ENCODE data around the gene POTEF.
A peak's percentile ranks its signal among the peaks of the same experiment; 100 is the strongest.
"Not testable (repeated sequence)": the region's sequence is repeated elsewhere in the genome, so short reads cannot be mapped to it uniquely, and the experiment has no call there.

POTEF gene

DNA sequence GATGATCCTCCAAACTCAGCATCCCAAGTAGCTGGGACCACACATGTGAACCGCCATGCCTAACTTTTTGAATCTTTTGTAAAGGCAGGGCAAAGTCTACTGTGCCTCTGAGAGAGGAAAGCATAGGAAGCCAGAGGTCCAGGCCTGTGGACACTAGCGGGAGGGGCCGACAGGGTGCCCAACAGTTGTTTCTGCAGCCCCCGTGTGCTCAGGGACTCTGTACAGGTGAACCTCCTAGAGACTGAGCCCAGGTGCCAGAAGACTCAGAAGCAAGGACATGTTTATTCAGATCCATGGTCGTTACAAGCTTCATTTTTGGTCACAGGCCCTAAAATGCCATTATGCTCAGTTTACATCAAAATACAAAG is 22.1 kb upstream of the POTEF start:
- not testable (repeated sequence) for H3K4me3 ChIP-seq (ENCODE audit: low read depth, low read length); H3K9ac ChIP-seq (ENCODE audit: low read depth, low read length); H3K9me3 ChIP-seq (ENCODE audit: control insufficient read depth, insufficient read depth, low read length); H3K27me3 ChIP-seq (ENCODE audit: control insufficient read depth, insufficient read depth, low read length); H3K4me1 ChIP-seq (ENCODE audit: control insufficient read depth, insufficient read depth, low read length); H3K27ac ChIP-seq (ENCODE audit: low read depth, low read length)
- H3K36me3 ChIP-seq (ENCODE audit: control insufficient read depth, insufficient read depth, low read length), result peaks cover 32% of the 10 kb centered on the region

DNA sequence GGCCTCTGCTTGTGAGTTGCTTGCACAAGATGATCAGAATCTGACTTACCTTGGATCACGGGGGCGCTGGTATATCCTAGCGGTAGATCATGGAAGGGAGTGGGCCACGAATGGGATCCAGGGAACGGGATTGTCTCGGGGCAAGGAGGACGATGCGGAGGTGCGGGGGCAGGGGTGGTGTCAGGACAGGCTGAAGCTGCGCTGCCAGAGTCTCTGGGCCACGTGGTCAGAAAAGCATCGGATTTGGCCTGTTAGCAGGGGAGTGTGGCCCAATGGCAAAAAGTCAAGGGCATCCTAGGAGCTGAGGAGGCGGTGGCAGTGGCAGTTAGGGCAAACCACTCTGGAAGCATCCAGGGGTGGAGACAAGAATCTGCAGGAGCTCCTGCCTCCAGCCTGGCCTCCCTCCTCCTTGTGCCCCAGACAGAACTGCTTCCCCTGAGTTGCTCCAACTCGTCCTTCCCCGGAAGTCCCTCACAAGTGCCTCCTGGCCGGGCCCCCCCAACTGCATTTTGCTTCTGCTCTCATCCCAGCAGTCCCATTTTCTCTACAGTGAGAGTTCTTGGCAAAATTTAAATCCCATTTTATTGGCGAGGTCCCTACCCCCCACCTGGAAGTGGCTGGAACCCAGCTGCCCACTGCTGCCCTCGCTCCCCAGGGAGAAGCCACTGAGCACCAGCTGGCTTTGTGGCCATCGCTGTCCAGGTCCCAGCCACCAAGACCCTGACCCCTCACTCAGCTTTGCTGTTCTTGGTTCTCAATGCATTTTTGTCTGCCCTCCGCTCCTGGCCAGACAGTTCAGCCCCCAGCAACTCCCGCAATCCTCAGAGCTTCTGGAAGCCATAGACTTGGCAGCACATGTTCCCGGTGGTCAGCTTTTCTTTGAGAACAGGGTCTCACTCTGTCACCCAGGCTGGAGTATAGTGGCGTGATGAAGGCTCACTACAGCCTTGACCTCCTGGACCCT is 21.4 kb upstream of the POTEF start:
- Histone ChIP-seq H3K27ac (ENCODE audit: low read depth, low read length) (no peak overlapping the region), H3K27me3 (ENCODE audit: control insufficient read depth, insufficient read depth, low read length) (no peaks in the 10 kb centered on the region), H3K4me3 (ENCODE audit: low read depth, low read length) (no peak overlapping the region)

DNA sequence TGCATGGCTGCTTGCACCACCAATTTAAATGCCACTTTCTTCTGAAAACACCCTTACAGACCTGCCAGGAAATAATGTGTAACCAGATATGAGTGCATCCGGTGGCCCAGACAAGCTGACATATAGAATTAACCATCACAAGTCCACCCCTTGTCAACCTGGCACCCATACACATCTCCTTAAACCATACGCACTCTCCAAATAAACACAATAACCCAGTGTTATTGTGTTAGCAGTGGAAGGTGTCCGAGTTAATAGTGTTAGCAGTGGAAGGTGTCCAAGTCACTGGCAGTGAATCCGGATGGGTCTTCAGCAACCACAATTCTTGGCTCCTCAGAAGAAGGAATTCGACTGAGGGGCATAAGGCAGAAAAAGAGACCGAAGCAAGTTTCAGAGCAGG is 19.5 kb upstream of the POTEF start:
- not testable (repeated sequence) for H3K27ac ChIP-seq (ENCODE audit: low read depth, low read length); H3K27me3 ChIP-seq (ENCODE audit: control insufficient read depth, insufficient read depth, low read length); H3K4me3 ChIP-seq (ENCODE audit: low read depth, low read length)

More for the DNA sequence above, 21.4 kb upstream of the POTEF start:
- Histone ChIP-seq H3K9ac (ENCODE audit: low read depth, low read length) (no peak overlapping the region), H3K36me3 (ENCODE audit: control insufficient read depth, insufficient read depth, low read length) (peaks cover 32% of the 10 kb centered on the region), H3K9me3 (ENCODE audit: control insufficient read depth, insufficient read depth, low read length) (no peaks in the 10 kb centered on the region), H3K4me1 (ENCODE audit: control insufficient read depth, insufficient read depth, low read length) (no peaks in the 10 kb centered on the region)

DNA sequence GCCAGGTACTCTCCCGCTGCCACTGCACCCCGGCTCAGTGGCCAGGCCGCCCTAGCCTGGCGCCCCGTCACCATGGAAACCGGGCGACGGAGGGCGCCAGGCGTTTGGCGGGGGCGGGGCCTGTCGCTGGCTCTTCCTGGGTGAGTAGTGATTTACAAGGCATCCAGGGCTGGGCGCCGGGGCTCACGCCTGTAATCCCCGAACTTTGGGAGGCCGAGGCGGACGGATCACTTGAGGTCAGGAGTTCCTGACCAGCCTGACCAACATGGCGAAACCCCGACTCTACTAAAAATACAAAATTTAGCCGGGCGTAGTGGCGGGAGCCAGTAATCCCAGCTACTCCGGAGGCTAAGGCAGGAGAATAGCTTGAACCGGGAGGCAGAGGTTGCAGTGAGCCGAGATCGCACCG is 16.0 kb upstream of the POTEF start, which contains the start of gene CCDC74B:
Gene CCDC74B, minus strand, starts transcription at position 107 of the 409 bp plus-strand sequence. CDS start 116 bp downstream, outside the sequence.
- not testable (repeated sequence) for H3K27ac ChIP-seq (ENCODE audit: low read depth, low read length); H3K27me3 ChIP-seq (ENCODE audit: control insufficient read depth, insufficient read depth, low read length); H3K4me1 ChIP-seq (ENCODE audit: control insufficient read depth, insufficient read depth, low read length); H3K9ac ChIP-seq (ENCODE audit: low read depth, low read length); H3K36me3 ChIP-seq (ENCODE audit: control insufficient read depth, insufficient read depth, low read length); H3K9me3 ChIP-seq (ENCODE audit: control insufficient read depth, insufficient read depth, low read length)
- peak within 1 kb of the TSS; percentile 57 for H3K4me3 ChIP-seq (ENCODE audit: low read depth, low read length)

More for the DNA sequence above, 19.5 kb upstream of the POTEF start:
- not testable (repeated sequence) for H3K9me3 ChIP-seq (ENCODE audit: control insufficient read depth, insufficient read depth, low read length); H3K9ac ChIP-seq (ENCODE audit: low read depth, low read length); H3K4me1 ChIP-seq (ENCODE audit: control insufficient read depth, insufficient read depth, low read length)
- H3K36me3 ChIP-seq (ENCODE audit: control insufficient read depth, insufficient read depth, low read length), result peaks cover 20% of the 10 kb centered on the region

DNA sequence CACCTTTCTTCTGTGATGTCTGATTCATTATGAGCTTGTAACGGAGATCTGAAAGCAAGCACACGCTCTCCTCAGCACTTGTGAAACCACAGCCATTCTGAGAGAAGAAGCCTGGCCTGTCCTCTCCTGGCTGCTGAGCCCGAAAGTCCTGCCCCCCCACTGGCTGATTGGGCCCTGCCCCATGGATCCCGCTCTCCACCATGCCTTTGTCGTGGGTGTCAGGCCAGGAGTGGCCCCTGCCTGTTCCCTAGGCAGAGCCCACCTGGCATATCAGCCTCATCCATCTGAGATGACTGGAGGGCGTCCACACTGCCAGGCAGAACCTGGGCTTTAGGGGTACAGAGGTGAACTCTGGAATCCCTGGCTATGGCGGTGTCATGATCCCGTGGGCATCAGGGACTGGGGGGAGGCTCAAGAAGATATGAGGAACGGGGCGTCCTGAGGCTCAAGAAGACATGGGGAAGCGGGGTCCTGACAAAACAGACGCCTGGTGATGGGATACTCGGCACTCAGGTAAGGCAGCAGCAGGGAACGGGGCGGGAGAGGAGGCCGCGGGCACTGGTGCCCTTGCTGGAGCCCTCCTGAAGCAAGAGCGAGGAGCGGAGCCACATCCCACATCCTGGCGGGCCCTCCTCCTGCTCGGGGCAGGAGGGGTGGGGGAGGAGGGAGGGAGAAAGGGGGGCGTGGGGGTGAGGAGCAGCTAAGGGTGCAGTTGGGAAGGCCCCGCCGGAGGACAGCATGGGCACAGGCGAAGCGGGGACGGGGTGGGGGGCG is 14.4 kb upstream of the POTEF start:
- not testable (repeated sequence) for H3K36me3 ChIP-seq (ENCODE audit: control insufficient read depth, insufficient read depth, low read length); H3K27ac ChIP-seq (ENCODE audit: low read depth, low read length); H3K27me3 ChIP-seq (ENCODE audit: control insufficient read depth, insufficient read depth, low read length); H3K9me3 ChIP-seq (ENCODE audit: control insufficient read depth, insufficient read depth, low read length); H3K9ac ChIP-seq (ENCODE audit: low read depth, low read length); H3K4me1 ChIP-seq (ENCODE audit: control insufficient read depth, insufficient read depth, low read length)
- peak overlapping the region; percentile 40; the same call in 1 of the 2 replicates for H3K4me3 ChIP-seq (ENCODE audit: low read depth, low read length)

DNA sequence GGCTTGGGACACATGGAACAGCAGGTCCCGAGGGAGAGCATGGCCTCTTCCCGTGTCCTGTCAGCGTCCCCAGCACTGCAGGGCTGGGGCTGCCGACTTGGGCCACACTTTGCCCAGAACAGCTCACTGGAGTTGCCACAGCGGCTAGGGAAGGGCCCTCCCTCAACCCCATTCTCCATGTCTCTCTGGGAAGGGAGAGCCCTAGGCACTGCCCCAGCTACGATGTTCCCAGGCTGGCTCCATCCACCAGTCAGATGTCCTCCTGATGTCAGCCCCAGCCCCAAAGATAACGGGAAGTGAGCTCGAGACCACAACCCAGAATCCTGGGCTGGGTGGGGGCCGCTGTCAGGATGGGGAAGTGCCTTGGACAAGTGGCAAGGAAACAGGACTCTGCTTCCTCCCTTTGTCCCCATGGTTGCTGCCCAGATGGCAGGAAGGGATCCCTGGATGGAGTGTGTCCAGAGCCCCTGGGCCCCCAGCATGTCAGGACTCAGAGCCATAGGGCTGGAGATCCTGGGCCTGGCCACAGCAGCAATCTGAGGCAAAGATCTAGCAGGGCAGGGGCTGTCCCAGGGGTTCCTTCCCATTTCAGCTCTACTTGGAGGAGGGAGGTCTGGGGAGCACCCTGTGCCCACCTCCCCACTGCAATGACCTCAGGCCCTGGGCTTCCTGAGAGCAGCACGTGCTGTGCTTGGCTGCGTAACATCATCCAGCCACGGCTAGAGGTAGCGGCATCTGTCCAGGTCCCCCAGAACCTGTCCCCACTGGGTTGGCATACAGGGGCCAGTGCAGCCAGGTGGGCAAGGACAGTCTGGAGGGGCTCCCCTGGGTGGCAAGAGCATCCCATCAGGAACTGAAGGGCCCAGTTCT is 13.6 kb upstream of the POTEF start:
- not testable (repeated sequence) for H3K9ac ChIP-seq (ENCODE audit: low read depth, low read length)

DNA sequence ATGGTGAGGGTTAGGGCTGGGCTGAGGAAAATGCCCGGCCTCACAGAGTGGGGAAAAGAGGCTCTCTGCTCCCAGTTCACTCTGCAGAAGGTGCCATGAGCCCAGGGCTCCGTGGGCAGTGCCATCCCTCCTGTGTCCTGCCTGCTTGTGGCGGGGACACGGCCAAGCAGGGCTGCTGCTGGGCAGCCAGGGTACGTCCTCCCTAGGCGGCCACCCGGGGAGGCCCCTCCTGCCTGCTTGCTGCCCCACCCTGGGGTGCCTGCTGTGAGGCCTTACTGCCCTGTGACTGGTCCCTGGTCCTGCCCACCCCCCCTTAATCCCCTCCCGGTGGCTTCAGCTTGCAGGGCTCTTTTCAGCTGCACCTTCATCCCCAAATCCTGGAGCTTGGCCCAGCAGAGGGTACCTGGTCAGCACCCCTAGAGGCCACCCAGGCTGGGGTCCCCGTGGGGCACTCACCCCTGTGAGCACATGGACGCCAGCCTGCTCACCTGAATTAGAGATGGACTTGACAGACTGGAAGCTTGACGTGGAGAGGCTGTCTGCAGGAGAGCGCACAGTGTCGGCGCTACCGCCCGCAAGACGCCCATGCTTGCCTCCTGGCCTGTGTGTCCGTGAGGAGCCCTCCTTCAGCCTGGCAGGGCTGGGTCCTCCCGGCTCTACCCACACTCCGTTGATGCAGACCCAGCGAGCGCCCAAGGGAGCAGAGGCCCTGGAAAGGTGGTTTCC is 12.8 kb upstream of the POTEF start:
- not testable (repeated sequence) for H3K27ac ChIP-seq (ENCODE audit: low read depth, low read length); H3K9ac ChIP-seq (ENCODE audit: low read depth, low read length); H3K4me3 ChIP-seq (ENCODE audit: low read depth, low read length); H3K4me1 ChIP-seq (ENCODE audit: control insufficient read depth, insufficient read depth, low read length); H3K27me3 ChIP-seq (ENCODE audit: control insufficient read depth, insufficient read depth, low read length); H3K9me3 ChIP-seq (ENCODE audit: control insufficient read depth, insufficient read depth, low read length); H3K36me3 ChIP-seq (ENCODE audit: control insufficient read depth, insufficient read depth, low read length)

More for the DNA sequence above, 13.6 kb upstream of the POTEF start:
- not testable (repeated sequence) for H3K36me3 ChIP-seq (ENCODE audit: control insufficient read depth, insufficient read depth, low read length); H3K4me3 ChIP-seq (ENCODE audit: low read depth, low read length); H3K4me1 ChIP-seq (ENCODE audit: control insufficient read depth, insufficient read depth, low read length); H3K9me3 ChIP-seq (ENCODE audit: control insufficient read depth, insufficient read depth, low read length); H3K27me3 ChIP-seq (ENCODE audit: control insufficient read depth, insufficient read depth, low read length); H3K27ac ChIP-seq (ENCODE audit: low read depth, low read length)

DNA sequence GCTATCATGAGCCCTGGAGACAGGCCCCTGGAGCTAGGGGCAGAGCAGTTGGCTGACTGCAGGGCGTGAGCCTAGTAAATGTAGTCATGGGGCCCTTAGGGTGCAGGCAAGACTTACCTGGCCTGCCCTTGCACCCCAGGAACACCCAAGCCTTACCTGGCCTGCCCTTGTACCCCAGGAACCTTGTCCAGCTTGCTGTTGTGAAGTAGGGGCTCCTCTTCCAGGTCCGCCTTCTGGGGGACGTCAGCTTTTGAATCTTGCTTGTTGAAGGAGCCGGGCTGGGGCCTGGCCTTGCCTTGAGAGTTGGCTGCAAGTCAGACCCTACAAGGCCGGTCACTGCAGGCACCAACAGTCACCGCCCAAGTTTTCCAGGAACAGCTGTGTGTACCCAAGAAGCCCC is 12.0 kb upstream of the POTEF start:
- not testable (repeated sequence) for H3K36me3 ChIP-seq (ENCODE audit: control insufficient read depth, insufficient read depth, low read length); H3K9ac ChIP-seq (ENCODE audit: low read depth, low read length)

DNA sequence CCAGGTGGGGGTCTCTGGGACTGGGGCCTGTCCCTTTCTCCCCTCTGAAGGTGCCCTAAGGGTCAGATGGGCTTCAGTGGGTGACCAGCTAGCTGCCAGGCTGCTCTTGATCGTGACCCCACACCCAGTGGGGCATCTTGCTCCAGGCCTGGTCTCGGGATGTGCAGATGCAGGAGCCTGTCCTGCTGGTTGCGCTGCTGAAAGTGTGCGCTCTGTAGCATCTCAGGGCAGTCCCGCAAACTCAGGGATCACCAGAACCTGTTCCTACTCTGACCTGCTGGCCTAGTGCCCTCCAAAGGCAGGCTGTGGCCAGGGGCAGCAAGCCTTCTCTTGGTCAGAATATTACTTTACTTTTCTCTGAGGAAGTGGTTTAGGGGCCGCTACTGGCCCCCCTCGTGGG is 11.5 kb upstream of the POTEF start:
- H3K4me3 ChIP-seq (ENCODE audit: low read depth, low read length); H3K9me3 ChIP-seq (ENCODE audit: control insufficient read depth, insufficient read depth, low read length); H3K27ac ChIP-seq (ENCODE audit: low read depth, low read length); H3K4me1 ChIP-seq (ENCODE audit: control insufficient read depth, insufficient read depth, low read length); H3K36me3 ChIP-seq (ENCODE audit: control insufficient read depth, insufficient read depth, low read length); H3K9ac ChIP-seq (ENCODE audit: low read depth, low read length); H3K27me3 ChIP-seq (ENCODE audit: control insufficient read depth, insufficient read depth, low read length): not testable (repeated sequence)

More for the DNA sequence above, 12.0 kb upstream of the POTEF start:
- H3K27me3 ChIP-seq (ENCODE audit: control insufficient read depth, insufficient read depth, low read length); H3K4me1 ChIP-seq (ENCODE audit: control insufficient read depth, insufficient read depth, low read length); H3K27ac ChIP-seq (ENCODE audit: low read depth, low read length); H3K4me3 ChIP-seq (ENCODE audit: low read depth, low read length); H3K9me3 ChIP-seq (ENCODE audit: control insufficient read depth, insufficient read depth, low read length): not testable (repeated sequence)

Data from HUES48 (cell line).